ENCODE data around the gene GLB1L.

- TF ChIP-seq, protein P1, sequence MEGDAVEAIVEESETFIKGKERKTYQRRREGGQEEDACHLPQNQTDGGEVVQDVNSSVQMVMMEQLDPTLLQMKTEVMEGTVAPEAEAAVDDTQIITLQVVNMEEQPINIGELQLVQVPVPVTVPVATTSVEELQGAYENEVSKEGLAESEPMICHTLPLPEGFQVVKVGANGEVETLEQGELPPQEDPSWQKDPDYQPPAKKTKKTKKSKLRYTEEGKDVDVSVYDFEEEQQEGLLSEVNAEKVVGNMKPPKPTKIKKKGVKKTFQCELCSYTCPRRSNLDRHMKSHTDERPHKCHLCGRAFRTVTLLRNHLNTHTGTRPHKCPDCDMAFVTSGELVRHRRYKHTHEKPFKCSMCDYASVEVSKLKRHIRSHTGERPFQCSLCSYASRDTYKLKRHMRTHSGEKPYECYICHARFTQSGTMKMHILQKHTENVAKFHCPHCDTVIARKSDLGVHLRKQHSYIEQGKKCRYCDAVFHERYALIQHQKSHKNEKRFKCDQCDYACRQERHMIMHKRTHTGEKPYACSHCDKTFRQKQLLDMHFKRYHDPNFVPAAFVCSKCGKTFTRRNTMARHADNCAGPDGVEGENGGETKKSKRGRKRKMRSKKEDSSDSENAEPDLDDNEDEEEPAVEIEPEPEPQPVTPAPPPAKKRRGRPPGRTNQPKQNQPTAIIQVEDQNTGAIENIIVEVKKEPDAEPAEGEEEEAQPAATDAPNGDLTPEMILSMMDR (conservative IDR thresholded peaks at IDR 0.05): no peak
- no peak for TF ChIP-seq ZFX (IDR thresholded peaks at IDR 0.05)
Observed at GRCh38 chr2:219268294-219268693, 23.1 kb upstream of the GLB1L start.
